GM12892 (cell line): ENCODE data around the gene RASSF8.

Experiments used
- DNase-seq: peaks from one replicate; pipeline ENCODE4 v3.0.0; 2011; ENCODE audit not compliant: insufficient read length
- FAIRE-seq: peaks from 2 replicates; lab custom pipeline; 2011; peaks lifted over from hg19 to GRCh38; lab: Jason Lieb, UNC
- POLR2A ChIP-seq: IDR thresholded peaks from 2 replicates; pipeline ENCODE4 v1.6.1; 2011; ENCODE audit warnings: low read depth, low read length, control low read depth
- POLR2AphosphoS5 ChIP-seq: IDR thresholded peaks from 2 replicates; pipeline ENCODE4 v1.6.1; 2011; ENCODE audit warnings: low read depth, low read length, control low read depth
- TAF1 ChIP-seq: IDR thresholded peaks from 2 replicates; pipeline ENCODE4 v1.6.1; 2011; ENCODE audit warnings: low read depth, mild to moderate bottlenecking, control low read depth, low read length, borderline replicate concordance

RASSF8 gene

GRCh38 chr12:26102953-26103352, 144.5 kb downstream of the RASSF8 start:
- DNase-seq (no peak), FAIRE-seq (no peak)
- TF ChIP-seq TAF1 (no peak), POLR2AphosphoS5 (no peak), POLR2A (no peak)

- DNase-seq (no peak), FAIRE-seq (no peak)
- TF ChIP-seq TAF1 (no peak), POLR2AphosphoS5 (no peak), POLR2A (no peak)
Measured at GRCh38 chr12:26106347-26106746, 147.9 kb downstream of the RASSF8 start.

GRCh38 chr12:26108915-26109314, 150.4 kb downstream of the RASSF8 start:
- TF ChIP-seq TAF1 = no peak
- TF ChIP-seq POLR2AphosphoS5 = no peak
- FAIRE-seq (no peak), DNase-seq (no peak)

- FAIRE-seq (no peak), DNase-seq (no peak)
- no peak for TF ChIP-seq POLR2AphosphoS5
- no peak for TF ChIP-seq POLR2A
- no peak for TF ChIP-seq TAF1
Measured at GRCh38 chr12:26109343-26109881, 150.9 kb downstream of the RASSF8 start.

GRCh38 chr12:26112232-26112631, 153.8 kb downstream of the RASSF8 start:
- no peak for DNase-seq
- FAIRE-seq = no peak
- TF ChIP-seq POLR2AphosphoS5 (no peak), TAF1 (no peak), POLR2A (no peak)

GRCh38 chr12:26112703-26113147, 154.2 kb downstream of the RASSF8 start:
- FAIRE-seq = peak; percentile 17
- no peak for DNase-seq
- TF ChIP-seq POLR2AphosphoS5 (no peak), POLR2A (no peak), TAF1 (no peak)

GRCh38 chr12:26113181-26113654, 154.7 kb downstream of the RASSF8 start:
- no peak for DNase-seq

GRCh38 chr12:26113853-26114719, 155.6 kb downstream of the RASSF8 start:
- FAIRE-seq (peak; percentile 88), DNase-seq (peak; percentile 75)

More at GRCh38 chr12:26113181-26113654, 154.7 kb downstream of the RASSF8 start:
- TF ChIP-seq POLR2A (no peak), TAF1 (no peak), POLR2AphosphoS5 (no peak)
- peak; percentile 83 for FAIRE-seq

GRCh38 chr12:26114720-26115401, 156.4 kb downstream of the RASSF8 start:
- DNase-seq (no peak), FAIRE-seq (no peak)
- TF ChIP-seq POLR2AphosphoS5 (no peak), TAF1 (no peak), POLR2A (no peak)

More at GRCh38 chr12:26113853-26114719, 155.6 kb downstream of the RASSF8 start:
- TF ChIP-seq TAF1 (no peak), POLR2A (peak; percentile 56; the same call in 1 of the 2 replicates)

- FAIRE-seq (no peak), DNase-seq (no peak)
- TF ChIP-seq POLR2A (no peak), TAF1 (no peak), POLR2AphosphoS5 (no peak)
Measured at GRCh38 chr12:26116829-26117715, 158.6 kb downstream of the RASSF8 start.
